ENCODE data around the gene ANKS4B. TPM values are rescaled to one million over a fixed set of nuclear protein-coding genes. Genes with fewer than 3 reads are reported as not detected.

Gene ANKS4B
- not detected for total RNA-seq (2021; fragmentation: NEBNext Ultra II Directional; extraction: Animal tissue kit (Norgen Biotek cat#: 25700))
- long read RNA-seq: 0 reads

DNA sequence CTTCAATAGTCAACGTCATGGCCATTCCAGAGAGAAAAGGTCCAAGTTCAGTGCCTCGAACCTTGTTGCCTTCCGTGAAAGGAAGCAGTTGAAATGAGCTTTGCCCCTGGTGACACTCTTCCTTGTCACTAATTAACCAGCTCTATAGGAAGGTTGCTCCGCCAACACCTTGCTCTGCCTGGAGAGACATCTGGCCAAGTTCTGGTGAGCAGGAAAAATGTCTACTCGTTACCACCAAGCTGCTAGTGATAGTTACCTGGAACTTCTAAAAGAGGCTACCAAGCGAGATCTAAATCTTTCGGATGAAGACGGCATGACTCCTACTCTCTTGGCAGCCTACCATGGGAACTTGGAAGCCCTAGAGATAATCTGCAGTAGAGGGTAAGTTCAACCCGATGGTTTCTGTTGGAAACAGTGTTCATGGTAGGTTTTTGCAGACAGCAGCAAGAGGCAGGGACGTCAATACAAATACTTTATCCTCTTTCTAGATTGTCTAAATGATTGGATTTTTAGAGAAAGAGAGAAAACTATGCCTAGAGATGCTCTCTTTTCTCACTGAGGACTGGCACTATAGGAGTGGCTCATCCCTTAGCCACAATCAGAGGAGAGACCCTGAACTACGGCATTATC lies at the start of gene ANKS4B:
Gene ANKS4B (plus strand): TSS at position 179 of the 630 bp plus-strand sequence. CDS start 39 bp downstream, at position 218.
- no peaks in the 10 kb centered on the region for H3K4me1 Mint-ChIP-seq (ENCODE audit: low read depth)
- H3K9me3 Mint-ChIP-seq: no peaks in the 10 kb centered on the region
- TF ChIP-seq, protein P1, sequence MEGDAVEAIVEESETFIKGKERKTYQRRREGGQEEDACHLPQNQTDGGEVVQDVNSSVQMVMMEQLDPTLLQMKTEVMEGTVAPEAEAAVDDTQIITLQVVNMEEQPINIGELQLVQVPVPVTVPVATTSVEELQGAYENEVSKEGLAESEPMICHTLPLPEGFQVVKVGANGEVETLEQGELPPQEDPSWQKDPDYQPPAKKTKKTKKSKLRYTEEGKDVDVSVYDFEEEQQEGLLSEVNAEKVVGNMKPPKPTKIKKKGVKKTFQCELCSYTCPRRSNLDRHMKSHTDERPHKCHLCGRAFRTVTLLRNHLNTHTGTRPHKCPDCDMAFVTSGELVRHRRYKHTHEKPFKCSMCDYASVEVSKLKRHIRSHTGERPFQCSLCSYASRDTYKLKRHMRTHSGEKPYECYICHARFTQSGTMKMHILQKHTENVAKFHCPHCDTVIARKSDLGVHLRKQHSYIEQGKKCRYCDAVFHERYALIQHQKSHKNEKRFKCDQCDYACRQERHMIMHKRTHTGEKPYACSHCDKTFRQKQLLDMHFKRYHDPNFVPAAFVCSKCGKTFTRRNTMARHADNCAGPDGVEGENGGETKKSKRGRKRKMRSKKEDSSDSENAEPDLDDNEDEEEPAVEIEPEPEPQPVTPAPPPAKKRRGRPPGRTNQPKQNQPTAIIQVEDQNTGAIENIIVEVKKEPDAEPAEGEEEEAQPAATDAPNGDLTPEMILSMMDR (IDR thresholded peaks at IDR 0.05): no peak
- H3K36me3 Mint-ChIP-seq (ENCODE audit: low read depth): no peaks in the 10 kb centered on the region
- no peak within 1 kb of the TSS for H3K27ac Mint-ChIP-seq
- no peak for DNase-seq
- H3K4me3 Mint-ChIP-seq: no peak within 1 kb of the TSS
- peaks cover 32% of the 10 kb centered on the region for H3K27me3 Mint-ChIP-seq (ENCODE audit: insufficient read depth)

DNA sequence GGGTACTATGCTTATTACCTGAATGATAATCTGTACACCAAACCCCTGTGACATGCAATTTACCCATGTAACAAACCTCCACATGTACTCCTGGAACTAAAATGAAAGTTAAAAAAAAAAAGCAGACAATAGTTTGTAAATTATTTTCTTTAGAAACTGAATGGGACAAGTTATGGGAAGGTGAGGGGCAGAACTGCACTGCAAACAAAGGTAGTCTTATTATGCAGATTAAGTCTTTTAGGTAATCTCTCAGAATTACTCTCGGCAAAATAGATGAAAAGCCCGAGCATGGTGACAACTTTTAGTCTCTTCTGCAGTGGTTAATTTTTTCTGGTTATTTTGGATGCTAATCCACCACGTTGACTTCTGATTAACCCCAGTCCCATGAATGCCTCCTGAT lies 49.5 kb upstream of the ANKS4B start:
- Mint-ChIP-seq H3K36me3 (ENCODE audit: low read depth) (peaks cover 47% of the 10 kb centered on the region), H3K4me3 (no peak overlapping the region), H3K27ac (no peak overlapping the region), H3K9me3 (no peaks in the 10 kb centered on the region), H3K27me3 (ENCODE audit: insufficient read depth) (peaks cover 2% of the 10 kb centered on the region; the same call in 1 of the 2 replicates), H3K4me1 (ENCODE audit: low read depth) (peaks cover 28% of the 10 kb centered on the region)
- DNase-seq: no peak
- TF ChIP-seq, protein P1 (IDR thresholded peaks at IDR 0.05): no peak

- peaks cover 2% of the 10 kb centered on the region; the same call in 1 of the 2 replicates for H3K27me3 Mint-ChIP-seq (ENCODE audit: insufficient read depth)
- no peak for DNase-seq
- TF ChIP-seq, protein P1 (IDR thresholded peaks at IDR 0.05): no peak
- no peak overlapping the region for H3K27ac Mint-ChIP-seq
- peaks cover 42% of the 10 kb centered on the region for H3K36me3 Mint-ChIP-seq (ENCODE audit: low read depth)
- peaks cover 28% of the 10 kb centered on the region for H3K4me1 Mint-ChIP-seq (ENCODE audit: low read depth)
- no peak overlapping the region for H3K4me3 Mint-ChIP-seq
- H3K9me3 Mint-ChIP-seq: no peaks in the 10 kb centered on the region
Observed at GRCh38 chr16:21184834-21185233, 48.7 kb upstream of the ANKS4B start.

DNA sequence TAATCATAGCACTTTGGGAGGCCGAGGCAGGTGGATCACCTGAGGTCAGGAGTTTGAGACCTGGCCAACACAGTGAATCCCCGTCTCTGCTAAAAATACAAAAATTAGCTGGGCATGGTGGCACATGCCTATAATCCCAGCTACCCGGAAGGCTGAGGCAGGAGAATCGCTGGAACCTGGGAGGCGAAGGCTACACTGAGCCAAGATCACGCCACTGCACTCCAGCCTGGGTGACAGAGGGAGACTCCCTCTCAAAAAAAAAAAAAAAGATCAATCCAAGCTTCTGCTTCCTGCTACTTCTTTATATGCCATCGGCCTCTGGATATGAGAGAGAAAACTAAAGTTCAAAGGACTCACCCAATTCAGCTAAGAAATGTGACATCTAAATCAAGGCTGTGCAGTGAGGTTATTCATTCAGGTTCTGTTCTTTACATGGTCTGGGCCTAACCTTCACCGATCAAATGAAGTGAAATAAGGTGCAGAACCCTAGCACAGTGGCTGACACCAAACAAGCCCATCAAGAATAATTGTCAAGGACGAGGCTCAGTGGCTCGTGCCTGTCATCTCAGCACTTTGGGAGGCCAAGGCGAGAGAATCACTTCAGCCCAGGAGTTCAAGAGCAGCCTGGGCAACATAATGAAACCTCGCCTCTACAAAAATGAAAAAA lies 47.7 kb upstream of the ANKS4B start:
- TF ChIP-seq, protein P1 (IDR thresholded peaks at IDR 0.05): no peak
- Mint-ChIP-seq H3K27ac (no peak overlapping the region), H3K4me3 (no peak overlapping the region), H3K36me3 (ENCODE audit: low read depth) (peaks cover 38% of the 10 kb centered on the region), H3K27me3 (ENCODE audit: insufficient read depth) (peaks cover 2% of the 10 kb centered on the region; the same call in 1 of the 2 replicates), H3K4me1 (ENCODE audit: low read depth) (peaks cover 36% of the 10 kb centered on the region), H3K9me3 (no peaks in the 10 kb centered on the region)
- DNase-seq: no peak

- H3K4me3 Mint-ChIP-seq: no peak overlapping the region
- no peaks in the 10 kb centered on the region for H3K9me3 Mint-ChIP-seq
- DNase-seq: no peak
- H3K27me3 Mint-ChIP-seq (ENCODE audit: insufficient read depth): peaks cover 2% of the 10 kb centered on the region; the same call in 1 of the 2 replicates
- H3K27ac Mint-ChIP-seq: peak overlapping the region; percentile 21; the same call in 1 of the 2 replicates
- TF ChIP-seq, protein P1 (IDR thresholded peaks at IDR 0.05): no peak
- peaks cover 36% of the 10 kb centered on the region for H3K4me1 Mint-ChIP-seq (ENCODE audit: low read depth)
- peaks cover 33% of the 10 kb centered on the region for H3K36me3 Mint-ChIP-seq (ENCODE audit: low read depth)
Observed at GRCh38 chr16:21186326-21186691, 47.2 kb upstream of the ANKS4B start.

Data from HFFc6 (cell line).